Measurements from ENCODE around the gene CSTA. TPM values are rescaled to one million over a fixed set of nuclear protein-coding genes. Genes with fewer than 3 reads are reported as not detected.

Gene CSTA
- total RNA-seq, 4 donors from 2014 or later = 1.4 to 1.5 TPM; not detected in 2

DNA sequence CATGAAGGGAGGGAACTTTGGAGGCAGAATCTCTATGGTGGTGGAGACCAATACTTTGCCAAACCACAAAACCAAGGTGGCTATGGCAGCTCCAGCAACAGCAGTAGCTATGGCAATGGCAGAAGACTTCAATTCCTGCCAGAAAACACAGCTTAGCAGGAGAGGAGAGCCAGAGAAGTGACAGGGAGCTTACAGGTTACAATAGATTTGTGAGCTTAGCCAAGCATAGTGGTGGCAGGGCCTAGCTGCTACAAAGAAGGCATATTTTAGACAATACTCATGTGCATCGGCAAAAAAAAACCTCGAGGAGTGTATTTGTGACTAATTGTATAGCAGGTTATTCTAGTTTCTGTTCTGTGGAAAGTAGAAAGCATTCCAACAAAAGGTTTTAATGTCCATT lies 6.4 kb upstream of the CSTA start:
- H3K27ac ChIP-seq = no peak overlapping the region
- intact Hi-C loops (cut with DNase I; ENCODE audit: low total_unique reads) = no loop called here

DNA sequence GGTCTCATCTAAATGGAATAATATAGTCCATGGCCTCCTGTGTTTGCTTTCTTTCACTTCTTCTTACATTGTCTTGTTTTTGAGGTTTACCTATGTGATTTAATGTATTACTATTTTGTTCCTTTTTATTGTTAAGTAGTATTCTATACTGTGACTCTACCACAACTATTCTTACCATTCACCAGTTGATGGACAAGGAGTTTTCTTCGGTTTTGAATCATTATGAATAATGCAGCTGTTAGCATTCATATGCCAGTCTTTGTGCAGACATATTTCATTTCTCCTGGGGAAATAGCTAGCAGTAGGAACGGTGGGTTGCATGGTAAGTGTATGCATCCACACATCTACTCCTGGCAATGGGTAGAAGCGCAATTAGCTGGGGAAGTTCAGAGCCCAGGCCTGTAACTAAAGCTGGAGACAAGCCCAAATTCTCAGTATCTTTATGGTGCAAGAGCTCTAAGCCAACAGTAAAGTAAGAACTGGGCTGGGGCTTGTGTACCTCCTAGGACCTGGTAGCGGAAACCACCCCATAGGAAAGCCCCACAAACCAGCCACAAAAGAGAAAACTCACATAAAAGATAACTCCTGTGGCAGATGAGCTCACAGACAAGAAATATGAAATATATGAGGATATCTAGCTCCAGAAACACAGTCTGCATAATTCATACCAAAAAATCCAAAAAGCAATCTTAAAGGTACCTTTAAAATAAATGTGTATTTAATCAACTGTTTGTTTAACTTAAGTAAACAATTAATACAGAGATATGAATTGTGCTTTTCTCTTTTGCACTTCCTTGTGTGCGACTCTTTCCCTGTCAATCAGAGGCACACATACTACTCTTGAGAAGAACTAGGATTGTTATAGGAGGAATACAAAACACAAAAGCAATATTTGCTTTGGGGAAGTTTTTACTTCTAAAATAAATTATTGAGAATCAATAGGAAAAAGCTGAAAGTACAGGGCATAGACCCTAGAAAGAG lies 2.7 kb upstream of the CSTA start:
- no peaks in the 10 kb centered on the region for H3K36me3 ChIP-seq
- H3K27ac ChIP-seq = no peak overlapping the region
- DNase-seq = no peak
- no peak overlapping the region for H3K4me3 ChIP-seq
- H3K27me3 ChIP-seq = no peaks in the 10 kb centered on the region
- intact Hi-C loops (cut with DNase I; ENCODE audit: low total_unique reads) = no loop called here
- H3K4me1 ChIP-seq = no peaks in the 10 kb centered on the region
- TF ChIP-seq, protein P1, sequence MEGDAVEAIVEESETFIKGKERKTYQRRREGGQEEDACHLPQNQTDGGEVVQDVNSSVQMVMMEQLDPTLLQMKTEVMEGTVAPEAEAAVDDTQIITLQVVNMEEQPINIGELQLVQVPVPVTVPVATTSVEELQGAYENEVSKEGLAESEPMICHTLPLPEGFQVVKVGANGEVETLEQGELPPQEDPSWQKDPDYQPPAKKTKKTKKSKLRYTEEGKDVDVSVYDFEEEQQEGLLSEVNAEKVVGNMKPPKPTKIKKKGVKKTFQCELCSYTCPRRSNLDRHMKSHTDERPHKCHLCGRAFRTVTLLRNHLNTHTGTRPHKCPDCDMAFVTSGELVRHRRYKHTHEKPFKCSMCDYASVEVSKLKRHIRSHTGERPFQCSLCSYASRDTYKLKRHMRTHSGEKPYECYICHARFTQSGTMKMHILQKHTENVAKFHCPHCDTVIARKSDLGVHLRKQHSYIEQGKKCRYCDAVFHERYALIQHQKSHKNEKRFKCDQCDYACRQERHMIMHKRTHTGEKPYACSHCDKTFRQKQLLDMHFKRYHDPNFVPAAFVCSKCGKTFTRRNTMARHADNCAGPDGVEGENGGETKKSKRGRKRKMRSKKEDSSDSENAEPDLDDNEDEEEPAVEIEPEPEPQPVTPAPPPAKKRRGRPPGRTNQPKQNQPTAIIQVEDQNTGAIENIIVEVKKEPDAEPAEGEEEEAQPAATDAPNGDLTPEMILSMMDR (IDR thresholded peaks at IDR 0.05) = no peak
- TF ChIP-seq POLR2A (IDR thresholded peaks at IDR 0.05) = no peak
- H3K9me3 ChIP-seq = no peaks in the 10 kb centered on the region

More for the DNA sequence above, 6.4 kb upstream of the CSTA start:
- Histone ChIP-seq H3K4me1 (no peaks in the 10 kb centered on the region), H3K36me3 (no peaks in the 10 kb centered on the region), H3K4me3 (no peak overlapping the region), H3K27me3 (no peaks in the 10 kb centered on the region), H3K9me3 (no peaks in the 10 kb centered on the region)
- TF ChIP-seq POLR2A (IDR thresholded peaks at IDR 0.05) = no peak
- TF ChIP-seq, protein P1 (IDR thresholded peaks at IDR 0.05) = no peak
- no peak for DNase-seq

DNA sequence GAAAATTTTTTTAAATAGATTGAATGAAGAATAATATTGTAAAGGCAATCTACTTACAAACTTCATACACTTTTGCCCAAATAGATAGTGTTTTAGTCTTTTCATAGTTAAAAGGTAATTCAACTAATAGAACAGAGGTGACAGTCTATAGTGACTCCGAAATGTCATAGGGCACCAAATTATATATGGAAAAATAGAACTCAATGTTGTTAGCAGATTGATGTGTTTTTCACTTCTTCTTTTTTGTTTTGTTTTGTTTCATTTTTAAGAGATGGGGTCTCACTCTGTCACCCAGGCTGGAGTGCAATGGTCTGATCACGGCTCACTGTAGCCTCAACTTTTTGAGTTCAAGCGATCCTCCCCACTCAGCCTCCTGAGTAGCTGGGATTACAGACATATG lies 721 bp downstream of the CSTA start:
- no peaks in the 10 kb centered on the region for H3K27me3 ChIP-seq
- TF ChIP-seq, protein P1 (IDR thresholded peaks at IDR 0.05) = no peak
- TF ChIP-seq POLR2A (IDR thresholded peaks at IDR 0.05) = no peak
- intact Hi-C loops (cut with DNase I; ENCODE audit: low total_unique reads) = no loop called here

DNA sequence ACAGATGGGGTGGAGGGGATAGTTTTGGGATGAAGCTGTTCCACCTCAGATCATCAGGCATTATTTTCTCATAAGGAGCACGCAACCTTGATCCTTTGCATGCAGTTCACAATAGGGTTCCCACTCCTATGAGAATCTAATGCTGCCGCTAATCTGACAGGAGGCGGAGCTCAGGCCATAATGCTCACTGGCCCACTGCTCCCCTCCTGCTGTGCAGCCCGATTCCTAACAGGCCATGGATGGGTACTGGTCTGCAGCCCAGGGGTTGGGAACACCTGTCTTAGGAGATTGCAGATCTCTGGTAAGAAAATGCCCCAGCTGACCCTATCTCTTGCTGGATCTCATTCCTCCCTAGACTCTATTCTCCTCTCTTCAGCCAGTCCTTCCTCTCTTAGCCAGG lies 6.8 kb downstream of the CSTA start:
- H3K27ac ChIP-seq = no peak overlapping the region
- H3K9me3 ChIP-seq = no peaks in the 10 kb centered on the region
- H3K27me3 ChIP-seq = no peaks in the 10 kb centered on the region
- no peak for DNase-seq
- no peak overlapping the region for H3K4me3 ChIP-seq
- TF ChIP-seq, protein P1 (IDR thresholded peaks at IDR 0.05) = no peak
- no peak for TF ChIP-seq POLR2A (IDR thresholded peaks at IDR 0.05)
- H3K36me3 ChIP-seq = no peaks in the 10 kb centered on the region
- intact Hi-C loops (cut with DNase I; ENCODE audit: low total_unique reads) = no loop called here
- no peaks in the 10 kb centered on the region for H3K4me1 ChIP-seq

More for the DNA sequence above, 721 bp downstream of the CSTA start:
- no peaks in the 10 kb centered on the region for H3K36me3 ChIP-seq
- no peaks in the 10 kb centered on the region for H3K9me3 ChIP-seq
- H3K4me1 ChIP-seq = no peaks in the 10 kb centered on the region
- no peak for DNase-seq
- no peak overlapping the region for H3K27ac ChIP-seq
- H3K4me3 ChIP-seq = no peak overlapping the region

DNA sequence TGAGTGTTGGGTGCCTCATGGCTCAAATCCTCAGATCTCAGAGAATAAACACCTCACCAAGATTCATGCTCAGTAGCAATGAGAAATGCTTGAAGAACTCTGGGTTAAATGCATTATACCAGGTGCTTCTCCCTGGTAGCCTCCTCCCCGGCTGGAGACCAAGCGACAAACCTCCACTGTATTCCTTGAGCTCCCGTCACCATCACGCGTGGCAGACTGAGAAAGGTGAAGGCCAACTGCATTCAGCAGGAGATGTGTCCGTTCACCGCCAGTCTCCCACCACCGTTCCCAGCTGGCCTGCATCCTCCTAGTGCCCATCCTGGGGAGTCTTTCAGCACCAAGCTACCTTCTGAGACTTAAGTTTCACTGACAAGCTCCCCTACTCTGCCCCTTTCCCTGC lies 7.5 kb downstream of the CSTA start:
- TF ChIP-seq POLR2A (IDR thresholded peaks at IDR 0.05) = no peak
- TF ChIP-seq, protein P1 (IDR thresholded peaks at IDR 0.05) = no peak
- Histone ChIP-seq H3K36me3 (no peaks in the 10 kb centered on the region), H3K27me3 (no peaks in the 10 kb centered on the region), H3K27ac (no peak overlapping the region), H3K4me3 (no peak overlapping the region), H3K4me1 (no peaks in the 10 kb centered on the region), H3K9me3 (no peaks in the 10 kb centered on the region)
- intact Hi-C loops (cut with DNase I; ENCODE audit: low total_unique reads) = no loop called here
- DNase-seq = no peak

Measured in uterus (tissue), 4 donors.